NAMALWA (cell line): Measurements from ENCODE around the gene ITGB5.

ENCODE experiments used
- DNase-seq: peaks from one replicate; pipeline ENCODE4 v3.0.0-alpha.2; 2015; ENCODE audit warnings: low spot score

Gene ITGB5

GRCh38 chr3:124837065-124837464 is 50.1 kb downstream of the ITGB5 start:
- no peak for DNase-seq

- DNase-seq = no peak
These were observed 50.7 kb downstream of the ITGB5 start for GRCh38 chr3:124836448-124836847.

GRCh38 chr3:124834723-124835718 is 52.1 kb downstream of the ITGB5 start:
- peak; percentile 81 for DNase-seq

GRCh38 chr3:124833710-124834332 is 53.3 kb downstream of the ITGB5 start:
- no peak for DNase-seq

DNA sequence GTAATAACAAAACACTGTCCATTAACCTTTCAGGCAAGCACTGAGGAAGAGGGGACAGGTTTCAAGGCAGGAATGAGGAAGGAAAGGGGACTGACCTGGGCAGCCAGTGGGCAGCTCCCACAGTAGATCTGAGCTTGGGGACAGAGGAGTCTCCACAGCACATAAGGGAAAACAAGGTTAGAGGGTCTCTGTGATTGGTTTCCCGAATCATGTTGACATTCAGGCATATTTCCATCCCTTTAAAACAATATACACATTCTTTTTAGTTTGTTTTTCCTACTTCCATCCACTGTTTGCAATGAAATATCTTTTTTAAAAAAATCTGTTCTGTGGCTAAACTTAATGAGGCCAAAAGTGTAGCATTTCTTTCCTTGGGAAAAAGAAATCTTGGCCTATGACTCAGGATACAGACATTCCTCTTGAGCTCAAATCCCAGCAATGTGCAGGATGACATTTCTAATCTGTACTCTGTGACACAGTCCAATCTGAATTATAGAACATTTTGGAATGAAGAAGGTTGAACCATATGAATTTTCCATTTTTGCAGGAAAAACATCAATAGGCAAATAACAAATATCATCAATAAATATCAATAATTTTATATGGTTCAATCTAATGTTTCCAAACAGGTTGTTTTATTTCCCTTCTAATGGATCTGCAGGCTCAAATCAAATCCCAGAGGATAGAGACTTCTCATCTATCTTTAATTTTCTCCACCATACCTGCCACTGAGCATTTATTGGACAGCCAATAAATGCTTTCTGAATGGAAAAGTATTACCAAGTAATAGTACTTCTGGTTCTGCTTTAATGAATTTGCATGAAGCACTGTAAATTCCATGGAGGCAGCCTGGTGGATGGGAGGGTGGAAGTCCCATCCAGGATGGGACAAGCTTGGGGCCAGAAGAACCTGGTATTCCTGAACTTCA is 54.1 kb downstream of the ITGB5 start:
- DNase-seq = no peak

DNA sequence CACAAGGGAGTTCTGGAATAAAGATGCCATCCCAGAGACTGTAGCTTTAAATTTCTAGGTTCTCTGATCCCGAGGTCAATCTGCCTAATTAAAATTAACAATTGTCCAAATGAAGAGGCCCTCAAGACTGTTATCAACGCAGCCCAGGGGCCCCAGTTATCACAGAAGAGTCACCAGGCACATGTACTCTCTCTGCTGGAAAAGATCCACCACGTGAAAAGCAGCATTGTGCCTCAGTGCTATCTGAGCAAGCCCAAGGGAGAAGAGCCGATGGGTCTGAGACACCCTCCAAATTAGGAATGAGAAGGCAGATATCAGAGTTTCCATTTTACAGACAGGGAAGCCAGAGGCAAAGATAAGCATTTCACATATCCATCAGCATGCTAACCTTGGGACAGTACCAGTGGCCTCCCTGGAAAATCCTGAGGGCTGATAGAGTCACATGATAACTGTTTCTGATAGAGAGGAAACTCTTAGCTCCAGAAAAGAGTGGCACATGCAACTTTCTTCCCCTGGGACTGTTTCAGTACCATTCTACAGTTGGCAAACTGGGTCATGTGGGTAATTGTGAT is 55.5 kb downstream of the ITGB5 start:
- no peak for DNase-seq

DNA sequence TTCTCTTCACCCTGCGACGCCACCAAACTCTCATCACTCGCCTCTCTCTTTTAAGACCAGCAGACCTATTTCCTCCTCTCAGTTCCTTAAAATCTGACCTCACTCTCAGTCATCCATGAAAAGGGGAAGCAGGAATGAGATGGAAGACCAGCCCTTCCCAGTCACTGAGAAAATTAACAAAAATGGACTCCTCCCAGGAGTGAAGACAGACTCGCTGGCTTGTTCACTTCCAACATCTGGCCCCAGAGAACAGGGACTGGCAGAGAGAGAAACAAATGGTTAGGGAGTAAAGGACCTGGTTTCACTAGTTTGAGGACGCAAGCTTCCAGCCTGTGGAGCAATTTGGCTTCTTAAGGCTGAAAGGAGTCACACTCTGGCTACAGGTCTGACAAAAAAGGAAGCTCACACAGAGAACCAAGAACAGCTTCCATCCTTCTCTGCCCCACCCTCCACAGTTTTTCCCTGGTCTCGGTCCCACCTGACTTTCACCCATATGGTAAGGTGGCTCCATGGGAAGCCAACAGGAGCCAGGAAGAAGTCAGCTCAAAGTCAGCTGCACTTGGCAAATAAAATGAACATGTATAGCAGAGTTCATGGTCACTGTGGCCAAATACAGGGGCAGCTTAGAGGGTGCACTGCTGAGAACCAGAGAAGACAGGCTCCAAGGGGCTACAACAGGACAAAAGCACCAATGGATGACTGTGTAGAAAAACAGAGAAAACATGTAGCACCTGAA is 57.2 kb downstream of the ITGB5 start:
- DNase-seq = no peak

DNA sequence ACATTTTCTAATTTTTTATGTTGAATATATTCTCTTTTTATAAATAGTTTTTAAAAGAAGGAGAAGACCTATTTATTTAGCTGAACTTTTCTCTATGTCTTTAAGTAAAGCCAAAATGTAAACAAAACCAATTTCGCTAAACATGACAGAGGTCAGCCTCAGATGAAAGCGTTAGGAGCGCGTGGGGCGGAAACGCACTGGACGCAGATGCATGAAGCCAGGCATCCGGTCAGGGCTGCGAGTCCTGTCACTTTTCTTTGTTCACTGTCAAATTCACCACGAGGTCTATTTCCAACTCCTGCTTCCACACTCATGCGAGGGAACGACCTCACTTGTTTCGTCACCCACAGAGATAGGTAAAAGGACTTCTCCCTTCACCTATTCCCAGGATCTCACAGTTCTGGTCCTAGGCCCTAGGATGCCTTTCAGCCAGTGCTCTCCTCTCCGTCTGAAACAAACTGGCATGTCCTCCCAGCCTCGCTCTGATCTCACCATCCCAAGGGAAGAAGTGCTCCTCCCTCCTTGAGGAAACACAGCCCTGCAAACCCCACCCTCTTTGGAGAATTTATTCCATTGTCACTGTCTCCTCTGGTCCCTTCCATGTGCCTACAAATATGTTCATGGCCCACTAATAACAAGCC is 57.9 kb downstream of the ITGB5 start:
- DNase-seq = no peak

DNA sequence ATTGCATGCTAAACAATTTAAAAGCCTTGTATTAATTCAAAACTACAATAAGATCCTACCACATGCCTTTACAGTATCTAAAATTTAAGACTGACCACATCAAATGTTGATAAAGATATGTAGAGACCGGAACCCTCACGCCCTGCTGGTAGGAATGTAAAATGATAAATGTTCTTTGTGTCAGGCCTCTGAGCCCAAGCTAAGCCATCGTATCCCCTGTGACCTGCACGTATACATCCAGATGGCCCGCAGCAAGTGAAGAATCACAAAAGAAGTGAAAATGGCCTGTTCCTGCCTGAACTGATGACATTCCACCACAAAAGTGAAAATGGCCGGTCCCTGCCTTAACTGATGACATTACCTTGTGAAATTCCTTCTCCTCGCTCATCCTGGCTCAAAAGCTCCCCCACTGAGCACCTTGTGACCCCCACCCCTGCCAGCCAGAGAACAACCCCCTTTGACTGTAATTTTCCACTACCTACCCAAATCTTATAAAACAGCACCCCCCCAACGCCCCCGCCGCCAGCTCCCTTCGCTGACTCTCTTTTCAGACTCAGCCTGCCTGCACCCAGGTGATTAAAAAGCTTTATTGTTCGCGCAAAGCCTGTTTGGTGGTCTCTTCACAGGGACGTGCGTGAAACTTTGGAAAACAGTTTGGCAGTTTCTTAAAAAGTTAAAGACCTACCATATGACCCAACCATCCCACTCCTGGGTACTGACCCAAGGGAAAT is 59.5 kb downstream of the ITGB5 start:
- peak; percentile 8 for DNase-seq

- no peak for DNase-seq
These were observed 60.5 kb downstream of the ITGB5 start for GRCh38 chr3:124826703-124827102.

- no peak for DNase-seq
These were observed 62.8 kb downstream of the ITGB5 start for GRCh38 chr3:124824286-124824915.

GRCh38 chr3:124823648-124824047 is 63.5 kb downstream of the ITGB5 start:
- DNase-seq = no peak

- no peak for DNase-seq
These were observed 64.0 kb downstream of the ITGB5 start for GRCh38 chr3:124823206-124823605.

- DNase-seq = no peak
These were observed 65.8 kb downstream of the ITGB5 start for GRCh38 chr3:124821356-124821755.

- no peak for DNase-seq
These were observed 68.6 kb downstream of the ITGB5 start for GRCh38 chr3:124818398-124819091.

DNA sequence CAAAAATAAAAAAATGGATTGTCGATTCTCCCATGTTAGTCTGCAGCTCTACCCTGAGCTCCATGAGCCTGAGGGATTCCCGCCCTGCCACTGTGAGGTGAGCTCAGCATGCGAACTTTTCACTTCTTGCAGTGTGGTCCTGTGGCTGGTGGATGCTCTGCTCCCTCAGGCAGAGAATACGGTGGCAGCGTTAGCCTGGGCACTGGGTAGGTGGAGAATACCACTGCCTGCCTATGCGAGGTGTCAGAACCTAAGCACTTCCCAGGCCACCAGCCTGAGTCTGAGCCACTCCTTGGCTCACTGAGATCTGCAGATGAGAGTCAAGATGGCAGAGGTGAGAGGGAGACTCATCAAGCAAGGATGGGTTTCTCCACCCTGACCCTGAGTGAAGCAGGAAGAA is 70.1 kb downstream of the ITGB5 start:
- DNase-seq = no peak

DNA sequence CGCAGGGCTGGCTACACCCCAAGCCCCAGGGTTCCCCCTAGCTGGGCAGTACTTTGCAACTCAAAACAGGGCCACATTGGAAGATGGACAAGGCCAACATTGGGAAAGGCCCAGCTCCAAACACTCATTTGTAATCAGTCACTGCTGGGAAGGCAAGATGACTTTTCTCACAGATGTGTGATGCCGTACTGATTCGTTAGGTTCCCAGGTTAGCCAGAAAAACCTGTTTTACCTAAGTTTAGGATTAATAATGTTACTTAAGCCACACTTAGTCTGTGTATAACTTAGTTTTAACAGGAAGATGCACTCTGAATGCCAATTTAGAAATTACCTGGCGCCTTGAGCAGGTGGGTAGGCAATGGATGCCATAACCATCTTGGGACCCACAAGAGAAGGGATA is 71.0 kb downstream of the ITGB5 start:
- no peak for DNase-seq

- DNase-seq = no peak
These were observed 71.4 kb downstream of the ITGB5 start for GRCh38 chr3:124815781-124816180.
